ENCODE results near the gene ZNF664. TPM values are rescaled to one million over a fixed set of nuclear protein-coding genes. Genes with fewer than 3 reads are reported as not detected.

ZNF664 gene
- total and polyA plus RNA-seq, 2 experiments from 2014 or later = 11.3 to 29.1 TPM

GRCh38 chr12:123939716-123940626 lies 33.0 kb upstream of the ZNF664 start:
- Histone ChIP-seq H3K4me1 (ENCODE audit: insufficient read depth) (peaks cover 7% of the 10 kb centered on the region), H2AFZ (no peak overlapping the region), H3K9ac (no peak overlapping the region), H3K4me3 (no peak overlapping the region), H3K27ac (no peak overlapping the region), H3K36me3 (ENCODE audit: low read depth) (peaks cover 12% of the 10 kb centered on the region), H3K9me3 (ENCODE audit: low read depth) (no peaks in the 10 kb centered on the region), H3K4me2 (ENCODE audit: unreplicated experiment) (no peak overlapping the region), H4K20me1 (ENCODE audit: insufficient read depth) (no peaks in the 10 kb centered on the region), H3F3A (ENCODE audit: insufficient read depth) (peaks cover 14% of the 10 kb centered on the region), H3K79me2 (ENCODE audit: insufficient read depth) (no peaks in the 10 kb centered on the region), H3K27me3 (replicated peaks; ENCODE audit: insufficient read depth) (no peaks in the 10 kb centered on the region), H3K9me2 (ENCODE audit: insufficient read depth) (no peaks in the 10 kb centered on the region)
- in situ Hi-C loops (cut with MboI) = no loop called here
- DNase-seq = no peak
- TF ChIP-seq EZH2 (IDR thresholded peaks at IDR 0.05; ENCODE audit: insufficient read depth, poor library complexity, severe bottlenecking) (no peak), EZH2phosphoT487 (IDR thresholded peaks at IDR 0.05; ENCODE audit: insufficient read depth, low read depth) (no peak)
- 91% methylated on average over 16 of the region's 16 CpGs for WGBS, 2 experiments (ENCODE audit: low coverage in 1 of 2, low lambda C conversion rate in 2 of 2, missing lambda C conversion rate in 2 of 2)

GRCh38 chr12:123940627-123940966 lies 32.4 kb upstream of the ZNF664 start:
- Histone ChIP-seq H3K4me3 (no peak overlapping the region), H3K36me3 (ENCODE audit: low read depth) (peaks cover 12% of the 10 kb centered on the region)

GRCh38 chr12:123941000-123941399 lies 32.0 kb upstream of the ZNF664 start:
- TF ChIP-seq EZH2phosphoT487 (IDR thresholded peaks at IDR 0.05; ENCODE audit: insufficient read depth, low read depth) = no peak
- Histone ChIP-seq H3K27ac (no peak overlapping the region), H3K9me2 (ENCODE audit: insufficient read depth) (no peaks in the 10 kb centered on the region), H3K4me2 (ENCODE audit: unreplicated experiment) (no peak overlapping the region), H3K9me3 (ENCODE audit: low read depth) (no peaks in the 10 kb centered on the region), H3K4me1 (ENCODE audit: insufficient read depth) (peaks cover 7% of the 10 kb centered on the region), H3K79me2 (ENCODE audit: insufficient read depth) (no peaks in the 10 kb centered on the region), H3K4me3 (no peak overlapping the region), H3K36me3 (ENCODE audit: low read depth) (peaks cover 12% of the 10 kb centered on the region), H3K27me3 (replicated peaks; ENCODE audit: insufficient read depth) (no peaks in the 10 kb centered on the region), H3K9ac (no peak overlapping the region), H3F3A (ENCODE audit: insufficient read depth) (peaks cover 14% of the 10 kb centered on the region), H4K20me1 (ENCODE audit: insufficient read depth) (no peaks in the 10 kb centered on the region), H2AFZ (no peak overlapping the region)
- in situ Hi-C loops (cut with MboI) = no loop called here
- no peak for DNase-seq
- 95% methylated on average over 8 to 9 of the region's 9 CpGs for WGBS, 2 experiments (ENCODE audit: low coverage in 1 of 2, low lambda C conversion rate in 2 of 2, missing lambda C conversion rate in 2 of 2)

More at GRCh38 chr12:123940627-123940966, 32.4 kb upstream of the ZNF664 start:
- in situ Hi-C loops (cut with MboI) = no loop called here
- Histone ChIP-seq H4K20me1 (ENCODE audit: insufficient read depth) (no peaks in the 10 kb centered on the region), H3K27ac (no peak overlapping the region), H3F3A (ENCODE audit: insufficient read depth) (peaks cover 14% of the 10 kb centered on the region), H3K9me2 (ENCODE audit: insufficient read depth) (no peaks in the 10 kb centered on the region), H2AFZ (no peak overlapping the region), H3K27me3 (replicated peaks; ENCODE audit: insufficient read depth) (no peaks in the 10 kb centered on the region), H3K9ac (no peak overlapping the region), H3K4me2 (ENCODE audit: unreplicated experiment) (no peak overlapping the region), H3K4me1 (ENCODE audit: insufficient read depth) (peaks cover 7% of the 10 kb centered on the region), H3K79me2 (ENCODE audit: insufficient read depth) (no peaks in the 10 kb centered on the region), H3K9me3 (ENCODE audit: low read depth) (no peaks in the 10 kb centered on the region)
- no peak for DNase-seq
- TF ChIP-seq EZH2 (IDR thresholded peaks at IDR 0.05; ENCODE audit: insufficient read depth, poor library complexity, severe bottlenecking) (no peak), EZH2phosphoT487 (IDR thresholded peaks at IDR 0.05; ENCODE audit: insufficient read depth, low read depth) (no peak)
- 97 to 98% methylated on average over 9 of the region's 9 CpGs for WGBS, 2 experiments (ENCODE audit: low coverage in 1 of 2, low lambda C conversion rate in 2 of 2, missing lambda C conversion rate in 2 of 2)

GRCh38 chr12:123941624-123942237 lies 31.3 kb upstream of the ZNF664 start:
- Histone ChIP-seq H3K9me3 (ENCODE audit: low read depth) (no peaks in the 10 kb centered on the region), H3K9me2 (ENCODE audit: insufficient read depth) (no peaks in the 10 kb centered on the region), H3K4me3 (no peak overlapping the region), H2AFZ (no peak overlapping the region), H3K36me3 (ENCODE audit: low read depth) (peaks cover 8% of the 10 kb centered on the region), H3K4me2 (ENCODE audit: unreplicated experiment) (no peak overlapping the region), H3K4me1 (ENCODE audit: insufficient read depth) (peaks cover 7% of the 10 kb centered on the region), H3K79me2 (ENCODE audit: insufficient read depth) (no peaks in the 10 kb centered on the region), H3K9ac (0 out of 2 replicates have a peak overlapping the region, but pooled peaks have one; percentile 26), H4K20me1 (ENCODE audit: insufficient read depth) (no peaks in the 10 kb centered on the region), H3K27ac (peak overlapping the region; percentile 35), H3K27me3 (replicated peaks; ENCODE audit: insufficient read depth) (no peaks in the 10 kb centered on the region), H3F3A (ENCODE audit: insufficient read depth) (peaks cover 14% of the 10 kb centered on the region)
- no peak for DNase-seq
- in situ Hi-C loops (cut with MboI) = no loop called here
- WGBS, 2 experiments (ENCODE audit: low coverage in 1 of 2, low lambda C conversion rate in 2 of 2, missing lambda C conversion rate in 2 of 2) = 97 to 98% methylated on average over 13 of the region's 13 CpGs
- TF ChIP-seq EZH2 (IDR thresholded peaks at IDR 0.05; ENCODE audit: insufficient read depth, poor library complexity, severe bottlenecking) (no peak), EZH2phosphoT487 (IDR thresholded peaks at IDR 0.05; ENCODE audit: insufficient read depth, low read depth) (no peak)

Measured in GM23248 (cell line).